Fibroblast of lung (primary cell): ENCODE data around the gene APMAP.
A peak's percentile ranks its signal among the peaks of the same experiment; 100 is the strongest.

Experiments used
- CTCF ChIP-seq, 2 donors: IDR thresholded peaks in 1 of 2; conservative IDR thresholded peaks in 1 of 2; 1 replicate in 1 of 2; 2 replicates in 1 of 2; pipeline ENCODE4 v1.5.1; 2011 to 2012; ENCODE audit warnings: low read length in 2 of 2, control low read depth in 1 of 2, inconsistent platforms in 1 of 2, low read depth in 1 of 2, mild to moderate bottlenecking in 1 of 2
- EZH2 ChIP-seq: IDR thresholded peaks from 2 replicates; pipeline ENCODE4 v1.5.1; 2012; ENCODE audit warnings: low read length, control low read depth, mild to moderate bottlenecking; ENCODE audit errors: missing control alignments

GRCh38 chr20:24993337-24994185 is 1.0 kb upstream of the APMAP start:
- TF ChIP-seq CTCF (conservative IDR thresholded peaks at IDR 0.05 in 1 of 2, IDR thresholded peaks at IDR 0.05 in 1 of 2; ENCODE audit: low read depth in 1 of 2, low read length in 2 of 2) = peak; percentile 11 to 43
- no peak for TF ChIP-seq EZH2
